HEK293T (cell line): ENCODE results near the gene BICD1.

Experiments
- CTCF ChIA-PET: fragments of 350-600 bp; formaldehyde crosslinking; extraction: SDS; loops from one replicate; lab custom pipeline; 2021; ENCODE audit warnings: antibody characterized with exemption, inconsistent platforms; lab: Yijun Ruan, JAX
- POLR2A ChIA-PET: fragments of 350-600 bp; formaldehyde crosslinking; extraction: SDS; loops from one replicate; lab custom pipeline; 2020; ENCODE audit warnings: antibody characterized with exemption, inconsistent platforms; lab: Yijun Ruan, JAX
- DNase-seq: peaks from one replicate; pipeline ENCODE4 v3.0.0; 2012; ENCODE audit warnings: mixed read lengths; ENCODE audit errors: extremely low spot score
- ARNT ChIP-seq: fragments of 450-650 bp; IDR thresholded peaks from 2 replicates; pipeline ENCODE4 v1.6.1; 2017; ENCODE audit warnings: mild to moderate bottlenecking
- BHLHE40 ChIP-seq: fragments of 450-650 bp; IDR thresholded peaks from 2 replicates; pipeline ENCODE4 v1.6.1; 2016; ENCODE audit warnings: mild to moderate bottlenecking, moderate library complexity, borderline replicate concordance
- CTBP1 ChIP-seq: fragments of 450-650 bp; IDR thresholded peaks from 2 replicates; pipeline ENCODE4 v1.6.1; 2016; ENCODE audit warnings: borderline replicate concordance
- ELF4 ChIP-seq: fragments of 450-650 bp; IDR thresholded peaks from 2 replicates; pipeline ENCODE4 v1.6.1; 2017; ENCODE audit warnings: antibody characterized with exemption
- FOXA1 ChIP-seq: fragments of 450-650 bp; IDR thresholded peaks from 2 replicates; pipeline ENCODE4 v1.6.1; 2016; ENCODE audit warnings: mild to moderate bottlenecking
- FOXK2 ChIP-seq: fragments of 450-650 bp; IDR thresholded peaks from 2 replicates; pipeline ENCODE4 v1.6.1; 2016; ENCODE audit warnings: mild to moderate bottlenecking
- FOXM1 ChIP-seq: fragments of 450-650 bp; IDR thresholded peaks from 2 replicates; pipeline ENCODE4 v1.6.1; 2017; ENCODE audit warnings: mild to moderate bottlenecking, borderline replicate concordance
- HDGF ChIP-seq: fragments of 450-650 bp; IDR thresholded peaks from 2 replicates; pipeline ENCODE4 v1.6.1; 2017; ENCODE audit warnings: antibody characterized with exemption, borderline replicate concordance
- L3MBTL2 ChIP-seq: fragments of 450-650 bp; conservative IDR thresholded peaks from 2 replicates; pipeline ENCODE4 v1.6.1; 2016; ENCODE audit warnings: mild to moderate bottlenecking
- LEF1 ChIP-seq: fragments of 450-650 bp; IDR thresholded peaks from 2 replicates; pipeline ENCODE4 v1.6.1; 2017; ENCODE audit warnings: mild to moderate bottlenecking, borderline replicate concordance
- NFRKB ChIP-seq: fragments of 450-650 bp; IDR thresholded peaks from 2 replicates; pipeline ENCODE4 v1.6.1; 2016; ENCODE audit warnings: mild to moderate bottlenecking, moderate library complexity
- SP1 ChIP-seq: fragments of 450-650 bp; IDR thresholded peaks from 2 replicates; pipeline ENCODE4 v1.6.1; 2017
- SUZ12 ChIP-seq: fragments of 450-650 bp; IDR thresholded peaks from 2 replicates; pipeline ENCODE4 v1.6.1; 2016; ENCODE audit warnings: mild to moderate bottlenecking
- TARDBP ChIP-seq: fragments of 450-650 bp; IDR thresholded peaks from 2 replicates; pipeline ENCODE4 v1.6.1; 2016
- ZNF384 ChIP-seq: fragments of 450-650 bp; IDR thresholded peaks from 2 replicates; pipeline ENCODE4 v1.6.1; 2016
- TF ChIP-seq, protein P1 (sequence below): fragments of 450-650 bp; IDR thresholded peaks from 2 replicates; pipeline ENCODE4 v1.6.1; 2016

BICD1 gene

DNA sequence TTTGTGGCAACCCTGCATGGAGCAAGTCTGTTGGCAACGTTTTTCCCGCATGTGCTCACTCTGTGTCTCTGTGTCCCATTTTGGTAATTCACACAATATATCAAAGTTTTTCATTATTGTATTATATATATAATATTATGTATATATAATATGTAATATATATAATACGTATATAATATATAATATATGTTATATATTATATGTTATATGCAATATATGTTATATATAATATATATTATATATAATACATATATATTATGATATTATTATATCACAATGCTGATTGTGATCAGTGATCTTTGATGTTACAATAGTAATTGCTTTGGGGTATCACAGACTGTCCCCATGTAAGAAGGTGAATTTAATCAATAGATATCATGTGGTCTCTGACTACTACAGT is 84.8 kb downstream of the BICD1 start:
- ChIA-PET POLR2A (no interaction called here), CTCF (no interaction called here)
- DNase-seq = no peak
- TF ChIP-seq ZNF384 (no peak), FOXM1 (no peak), LEF1 (no peak), HDGF (no peak), L3MBTL2 (no peak), SUZ12 (no peak), NFRKB (no peak), SP1 (no peak), CTBP1 (no peak), FOXK2 (no peak)
- TF ChIP-seq, protein P1, sequence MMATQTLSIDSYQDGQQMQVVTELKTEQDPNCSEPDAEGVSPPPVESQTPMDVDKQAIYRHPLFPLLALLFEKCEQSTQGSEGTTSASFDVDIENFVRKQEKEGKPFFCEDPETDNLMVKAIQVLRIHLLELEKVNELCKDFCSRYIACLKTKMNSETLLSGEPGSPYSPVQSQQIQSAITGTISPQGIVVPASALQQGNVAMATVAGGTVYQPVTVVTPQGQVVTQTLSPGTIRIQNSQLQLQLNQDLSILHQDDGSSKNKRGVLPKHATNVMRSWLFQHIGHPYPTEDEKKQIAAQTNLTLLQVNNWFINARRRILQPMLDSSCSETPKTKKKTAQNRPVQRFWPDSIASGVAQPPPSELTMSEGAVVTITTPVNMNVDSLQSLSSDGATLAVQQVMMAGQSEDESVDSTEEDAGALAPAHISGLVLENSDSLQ = no peak

DNA sequence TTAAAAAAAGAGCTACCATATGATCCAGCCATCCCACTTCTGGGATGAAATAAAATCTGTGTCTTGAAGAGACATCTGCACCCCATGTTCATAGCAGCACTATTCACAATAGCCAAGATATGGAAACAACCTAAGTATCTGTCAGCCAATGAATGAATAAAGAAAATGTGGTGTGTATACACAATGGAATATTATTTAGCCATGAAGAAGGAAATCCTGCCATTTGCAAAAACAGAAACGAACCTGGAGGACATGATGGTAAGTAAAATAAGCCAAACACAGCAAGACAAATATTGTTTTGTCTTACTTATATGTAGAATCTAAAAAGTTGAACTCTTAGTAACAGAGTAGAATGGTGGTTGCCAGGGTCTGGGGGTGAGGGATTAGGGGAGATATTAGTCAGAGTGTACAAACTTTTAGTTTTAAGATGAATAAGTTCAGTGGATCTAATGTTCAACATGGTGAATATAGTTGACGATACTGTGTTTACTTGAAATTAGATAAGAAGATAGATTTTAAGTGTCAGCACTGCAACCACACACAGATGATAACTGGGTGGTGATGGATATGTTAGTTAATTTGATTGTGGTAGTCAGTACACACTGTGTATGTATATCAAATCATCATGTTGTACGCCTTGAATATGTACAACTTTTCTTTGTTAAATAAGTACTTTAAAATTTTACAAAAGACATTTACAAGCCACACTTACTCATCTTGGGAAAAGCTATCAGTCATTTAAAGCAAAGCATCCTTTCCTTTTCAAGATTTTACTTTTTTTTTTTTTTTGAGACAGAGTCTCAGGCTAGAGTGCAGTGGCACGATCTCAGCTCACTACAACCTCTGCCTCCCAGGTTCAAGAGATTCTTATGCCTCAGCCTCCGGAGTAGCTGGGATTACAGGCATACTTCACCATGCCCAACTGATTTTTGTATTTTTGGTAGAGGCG is 89.9 kb downstream of the BICD1 start:
- TF ChIP-seq FOXA1 (no peak), HDGF (no peak), FOXK2 (no peak), ELF4 (no peak), TARDBP (no peak), NFRKB (no peak), ZNF384 (no peak)
- TF ChIP-seq, protein P1 = no peak
- POLR2A ChIA-PET = no interaction called here
- CTCF ChIA-PET = no interaction called here
- no peak for DNase-seq

DNA sequence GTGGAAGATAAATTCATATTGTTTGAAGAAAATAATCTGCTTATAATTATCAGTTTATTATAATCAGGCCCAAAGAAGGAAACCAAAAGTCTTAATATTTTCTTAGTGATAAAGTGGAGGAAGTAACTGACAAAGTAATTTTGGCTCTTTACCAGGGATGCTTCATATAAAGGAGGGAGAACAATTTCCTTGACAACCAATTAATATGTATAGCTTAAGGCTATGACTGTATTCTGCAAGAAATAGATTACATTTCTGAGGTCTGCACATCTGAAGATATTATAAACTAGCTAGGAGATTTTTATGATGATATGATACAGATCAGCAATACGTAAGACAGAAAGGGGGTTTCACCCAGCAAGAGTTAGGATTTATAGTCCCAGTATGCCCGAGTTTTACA is 90.8 kb downstream of the BICD1 start:
- TF ChIP-seq SUZ12 (no peak), HDGF (no peak), ZNF384 (no peak), ARNT (no peak), ELF4 (no peak), FOXK2 (no peak), LEF1 (no peak), BHLHE40 (no peak), TARDBP (no peak)
- TF ChIP-seq, protein P1 = no peak
- no peak for DNase-seq
- CTCF ChIA-PET = no interaction called here
- POLR2A ChIA-PET = no interaction called here

DNA sequence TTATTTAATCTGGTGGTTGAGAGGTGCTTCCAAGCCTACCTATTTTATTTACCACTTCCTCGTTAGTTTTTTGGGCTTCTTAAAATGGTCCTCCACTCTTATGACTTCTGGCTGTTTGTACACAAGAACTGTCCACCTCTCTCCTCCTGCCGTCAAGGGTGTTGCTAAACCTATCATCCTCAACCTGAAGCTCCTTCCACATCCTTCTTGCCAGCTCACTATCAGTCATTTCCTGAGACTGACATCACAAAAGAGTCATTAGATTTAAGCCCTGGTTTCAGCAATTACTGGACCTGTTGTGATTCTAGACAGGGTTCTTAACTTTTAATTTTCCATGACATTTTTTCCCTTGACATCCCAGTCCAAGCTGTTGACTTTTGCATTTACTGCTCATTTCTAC is 91.9 kb downstream of the BICD1 start:
- CTCF ChIA-PET = no interaction called here
- DNase-seq = no peak
- POLR2A ChIA-PET = no interaction called here
- TF ChIP-seq CTBP1 (no peak), ARNT (no peak), SUZ12 (no peak), L3MBTL2 (no peak), HDGF (no peak), TARDBP (no peak), ZNF384 (no peak), NFRKB (no peak), FOXM1 (no peak), ELF4 (no peak), LEF1 (no peak), BHLHE40 (no peak), SP1 (no peak), FOXA1 (no peak), FOXK2 (no peak)
- TF ChIP-seq, protein P1 = no peak

DNA sequence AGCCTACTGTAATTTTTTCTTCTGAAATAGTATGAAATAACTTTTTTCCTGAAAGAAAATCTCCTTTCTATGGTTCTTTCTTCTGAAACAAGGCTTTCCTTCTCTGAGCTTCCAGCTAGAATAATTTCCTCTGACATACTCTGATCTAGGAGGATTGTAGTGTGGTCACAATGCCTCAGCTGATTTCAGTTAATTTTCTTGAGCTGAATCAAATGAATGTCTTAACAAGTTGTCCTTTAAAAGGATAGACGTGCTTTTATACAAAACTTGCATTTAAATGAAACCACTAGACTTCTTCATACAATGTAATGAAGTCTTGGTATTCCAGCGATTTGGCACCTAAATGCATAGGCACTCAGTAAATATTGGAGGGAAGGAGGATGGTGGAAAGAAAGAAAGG is 94.4 kb downstream of the BICD1 start:
- POLR2A ChIA-PET = no interaction called here
- CTCF ChIA-PET = no interaction called here
- no peak for TF ChIP-seq ARNT
- no peak for TF ChIP-seq NFRKB
- no peak for TF ChIP-seq FOXK2
- no peak for TF ChIP-seq CTBP1
- TF ChIP-seq SP1 = no peak
- TF ChIP-seq TARDBP = no peak
- TF ChIP-seq LEF1 = no peak
- no peak for TF ChIP-seq ELF4
- TF ChIP-seq SUZ12 = no peak
- TF ChIP-seq L3MBTL2 = no peak
- no peak for TF ChIP-seq BHLHE40
- no peak for TF ChIP-seq FOXA1
- TF ChIP-seq, protein P1 = no peak
- TF ChIP-seq ZNF384 = no peak
- TF ChIP-seq HDGF = no peak
- no peak for TF ChIP-seq FOXM1
- DNase-seq = no peak
